HepG2 (cell line): ENCODE results near the gene RPS8. TPM values are rescaled to one million over a fixed set of nuclear protein-coding genes. Genes with fewer than 3 reads are reported as not detected.

ENCODE experiments used
- ATAC-seq: fragments of 200-7000 bp; cut with Tn5 transposase; 3 replicates; pipeline ENCODE4 v1.9.1; 2020; ENCODE audit warnings: mild to moderate bottlenecking, moderate library complexity
- BruUV-seq: library from RNA; stranded (reverse); fragments of 400-500 nt; replicated peaks from 2 replicates; lab custom pipeline; 2021; lab: Mats Ljungman, UMichigan
- CTCF ChIA-PET: fragments of 300-600 bp; formaldehyde crosslinking; extraction: SDS; loops from one replicate; lab custom pipeline; 2021; ENCODE audit warnings: low total read pairs, inconsistent platforms, low intra/inter-chr PET ratio; lab: Yijun Ruan, JAX
- POLR2A ChIA-PET: fragments of 350-600 bp; sonication (Branson Sonifier 250); formaldehyde crosslinking; loops from one replicate; lab custom pipeline; 2020; ENCODE audit warnings: antibody characterized with exemption, inconsistent platforms; lab: Yijun Ruan, JAX
- DNase-seq: peaks from one replicate; pipeline ENCODE4 v3.0.0-alpha.2; 2015; ENCODE audit warnings: low spot score
- FAIRE-seq: peaks from 3 replicates; lab custom pipeline; 2011; peaks lifted over from hg19 to GRCh38; lab: Jason Lieb, UNC
- H2AFZ ChIP-seq: one replicate; pipeline ENCODE4 v1.6.1; 2011; ENCODE audit warnings: low read length, inconsistent platforms
- H3K27ac ChIP-seq: fragments of 300-600 bp; 3 replicates; pipeline ENCODE4 v1.8.0; 2011; ENCODE audit warnings: mixed run types, mild to moderate bottlenecking, mixed read lengths, low read length, inconsistent platforms; ENCODE audit not compliant: insufficient read depth; ENCODE audit errors: extremely low read length
- H3K27me3 ChIP-seq, 2 experiments: fragments of 200-600 bp in 1 of 2; 2 replicates in 1 of 2; 3 replicates in 1 of 2; pipeline versions ENCODE4 v1.6.0 to v1.8.0; 2011; ENCODE audit warnings: low read length in 2 of 2, mild to moderate bottlenecking in 2 of 2, moderate library complexity in 2 of 2, inconsistent platforms in 1 of 2; ENCODE audit not compliant: insufficient read depth in 2 of 2, control insufficient read depth in 1 of 2
- H3K36me3 ChIP-seq, 2 experiments: fragments of 200-600 bp in 1 of 2; replicated peaks in 1 of 2; 2 replicates in 1 of 2; 3 replicates in 1 of 2; pipeline versions ENCODE4 v1.5.1 to v1.8.0; 2011; ENCODE audit warnings: low read length in 2 of 2, inconsistent platforms in 1 of 2; ENCODE audit not compliant: insufficient read depth in 2 of 2, control insufficient read depth in 1 of 2
- H3K4me1 ChIP-seq: 2 replicates; pipeline ENCODE4 v1.5.1; 2012; ENCODE audit warnings: low read length, inconsistent platforms; ENCODE audit not compliant: insufficient read depth
- H3K4me2 ChIP-seq: 2 replicates; pipeline ENCODE4 v1.6.0; 2011; ENCODE audit warnings: low read depth, low read length, inconsistent platforms
- H3K4me3 ChIP-seq, 3 experiments: fragments of 200-600 bp in 1 of 3; sonication (generic), shearing (Covaris generic) in 1 of 3; replicated peaks in 1 of 3; 2 replicates each; pipeline ENCODE4 v1.5.1; 2011 to 2016; ENCODE audit warnings: low read length in 3 of 3, inconsistent platforms in 2 of 3, low read depth in 2 of 3, mild to moderate bottlenecking in 2 of 3, control low read depth in 1 of 3, mixed read lengths in 1 of 3; ENCODE audit not compliant: insufficient read depth in 1 of 3
- H3K79me2 ChIP-seq: one replicate; pipeline ENCODE4 v1.6.1; 2011; ENCODE audit warnings: low read length, inconsistent platforms; ENCODE audit not compliant: insufficient read depth
- H3K9ac ChIP-seq: 2 replicates; pipeline ENCODE4 v1.6.0; 2011; ENCODE audit warnings: mild to moderate bottlenecking, low read depth, low read length, inconsistent platforms; ENCODE audit not compliant: insufficient read depth
- H3K9me3 ChIP-seq: 2 replicates; pipeline ENCODE4 v1.5.1; 2012; ENCODE audit warnings: mild to moderate bottlenecking, low read length
- H4K20me1 ChIP-seq: 2 replicates; pipeline ENCODE4 v1.6.0; 2011; ENCODE audit warnings: inconsistent platforms, mild to moderate bottlenecking, low read length, moderate library complexity; ENCODE audit not compliant: insufficient read depth
- ARID3A ChIP-seq: IDR thresholded peaks from 2 replicates; pipeline ENCODE4 v1.6.1; 2012; ENCODE audit warnings: low read depth, low read length, improper control_type of control experiment
- DR1 ChIP-seq: sonication (generic); formaldehyde crosslinking; IDR thresholded peaks from 2 replicates; pipeline ENCODE4 v1.8.0; 2021; ENCODE audit warnings: mild to moderate bottlenecking, missing genetic modification reagents, inconsistent platforms
- FOXJ3 ChIP-seq: sonication (generic); formaldehyde crosslinking; IDR thresholded peaks from 2 replicates; pipeline ENCODE4 v1.4.0; 2020; ENCODE audit warnings: missing genetic modification reagents, mild to moderate bottlenecking, borderline replicate concordance
- GATA4 ChIP-seq: sonication (generic); IDR thresholded peaks from 2 replicates; pipeline ENCODE4 v1.6.1; 2016; ENCODE audit warnings: antibody characterized with exemption, low read depth, borderline replicate concordance
- IKZF4 ChIP-seq: sonication (generic); formaldehyde crosslinking; IDR thresholded peaks from 2 replicates; pipeline ENCODE4 v1.5.1; 2020; ENCODE audit warnings: borderline replicate concordance, mild to moderate bottlenecking, low read depth, missing genetic modification reagents; ENCODE audit errors: not compliant biosample characterization
- KDM1A ChIP-seq: IDR thresholded peaks from 2 replicates; pipeline ENCODE4 v1.6.1; 2016; ENCODE audit warnings: missing compliant biosample characterization
- MXD3 ChIP-seq: IDR thresholded peaks from 2 replicates; pipeline ENCODE4 v1.6.1; 2016; ENCODE audit warnings: mild to moderate bottlenecking, missing biosample characterization, missing genetic modification reagents
- ZFYVE20 ChIP-seq: sonication (generic); formaldehyde crosslinking; IDR thresholded peaks from 2 replicates; pipeline ENCODE4 v1.8.0; 2023; ENCODE audit warnings: low read depth, mild to moderate bottlenecking, moderate library complexity, missing genetic modification reagents, borderline replicate concordance
- ZGPAT ChIP-seq: IDR thresholded peaks from 2 replicates; pipeline ENCODE4 v1.6.1; 2016; ENCODE audit warnings: mild to moderate bottlenecking
- ZNF337 ChIP-seq: sonication (generic); formaldehyde crosslinking; IDR thresholded peaks from 2 replicates; pipeline ENCODE4 v1.5.1; 2020; ENCODE audit warnings: missing genetic modification reagents, low read depth, mild to moderate bottlenecking, borderline replicate concordance
- ZNF770 ChIP-seq: sonication (generic); formaldehyde crosslinking; IDR thresholded peaks from 2 replicates; pipeline ENCODE4 v1.5.0; 2020; ENCODE audit warnings: mild to moderate bottlenecking, missing genetic modification reagents
- ZXDC ChIP-seq: sonication (generic); formaldehyde crosslinking; IDR thresholded peaks from 2 replicates; pipeline ENCODE4 v1.5.0; 2020; ENCODE audit warnings: mild to moderate bottlenecking, missing genetic modification reagents
- WGBS: methylation state at CpG from one replicate; pipeline ENCODE4 v1.1.6; 2017; ENCODE audit warnings: low lambda C conversion rate; 5-methylcytosine and 5-hydroxymethylcytosine counted together
- in situ Hi-C: cut with HindIII; loops from 2 replicates; pipeline ENCODE4 v1.10.0; 2017; ENCODE audit warnings: low pct_unique_long_range_greater_than_20kb; ENCODE audit not compliant: extremely low pct_ligation_motif_present
- intact Hi-C: fragments of 100-400 bp; cut with micrococcal nuclease; formaldehyde crosslinking; loops from one replicate; pipeline ENCODE4 v1.10.0; 2022; ENCODE audit not compliant: unreplicated experiment
- polyA plus RNA-seq, 8 experiments: library from polyadenylated mRNA; depleted of rRNA in 3 of 8; stranded (reverse) in 7 of 8; unstranded in 1 of 8; fragments of >200 nt; fragmentation: Illumina TruSeq in 4 of 8; extraction: Trizol in 4 of 8; gene quantifications; 2 replicates each; pipeline versions ENCODE4 v1.2.1 to v1.2.3, GENCODE V29; 2011 to 2016; ENCODE audit warnings: low read depth in 4 of 8, missing spikeins in 1 of 8, mixed read lengths in 1 of 8; ENCODE audit not compliant: insufficient read depth in 1 of 8
- total RNA-seq, 5 experiments: library from RNA; depleted of rRNA; stranded (reverse); fragments of >200 nt; fragmentation: Illumina TruSeq; extraction: Trizol; gene quantifications; 2 replicates each; pipeline ENCODE4 v1.2.3, GENCODE V29; 2016; ENCODE audit warnings: low read depth in 1 of 5

RPS8 gene
- total and polyA plus RNA-seq, 2 of the 13 experiments (the other 11 are each of a cell fraction or from before 2014, with no cell fraction given), result 2,628 to 2,822 TPM

- BruUV-seq, result TSS peak; percentile 47
- Histone ChIP-seq H3K4me1 (peaks cover 72% of the 10 kb centered on the region), H4K20me1 (no peaks in the 10 kb centered on the region), H3K4me3 (peak overlapping the region; percentile 70 to 87 (median 78)), H3K79me2 (peaks cover 11% of the 10 kb centered on the region), H3K27ac (peak overlapping the region; percentile 100), H2AFZ (no peak overlapping the region), H3K9ac (peak overlapping the region; percentile 99), H3K36me3 (peaks cover 0 to 16% of the 10 kb centered on the region in 2 experiments; a peak in 2 of 5 replicates), H3K9me3 (no peaks in the 10 kb centered on the region), H3K27me3 (no peaks in the 10 kb centered on the region), H3K4me2 (peak overlapping the region; percentile 98)
- CTCF ChIA-PET, result no interaction called here
- in situ Hi-C loops (no loop called here), intact Hi-C loops (loop anchor here (2.0 kb wide), 2 partner anchors 16 to 18 kb away; no protein-coding TSS in a partner anchor)
- POLR2A ChIA-PET, result interaction anchor here (0.9 to 12.9 kb wide), 23 partner anchors 10 to 682 kb away, joined by 3 to 570 read pairs (median 11); partner anchors contain the start of genes BEST4, EIF2B3, HECTD3 and MUTYH
- FAIRE-seq, result peak; percentile 80
- 3% methylated on average over 4 of the region's 6 CpGs for WGBS
- DNase-seq, result peak; percentile 66
- ATAC-seq, result peak; percentile 18
- TF ChIP-seq ARID3A, result no peak
- TF ChIP-seq DR1, result 0 out of 2 replicates have a peak, but pooled peaks have one; percentile 49
- no peak for TF ChIP-seq ZFYVE20 (CRISPR knock-in tag)
- no peak for TF ChIP-seq MXD3 (CRISPR knock-in tag)
- TF ChIP-seq ZGPAT, result 0 out of 2 replicates have a peak, but pooled peaks have one; percentile 15
- peak; percentile 92 for TF ChIP-seq ZNF770
- TF ChIP-seq IKZF4 (CRISPR knock-in tag), result no peak
- 0 out of 2 replicates have a peak, but pooled peaks have one; percentile 12 for TF ChIP-seq GATA4
- no peak for TF ChIP-seq ZXDC (CRISPR knock-in tag)
- TF ChIP-seq KDM1A (CRISPR knock-in tag), result no peak
- no peak for TF ChIP-seq FOXJ3 (CRISPR knock-in tag)
- TF ChIP-seq ZNF337 (CRISPR knock-in tag), result no peak; the same call in 1 of the 2 replicates
These were observed 33.9 kb downstream of the RPS8 start for GRCh38 chr1:44808938-44809917.
